Ammon's horn (tissue), 1 donor: ENCODE measurements around the gene IZUMO2.
"Not testable (repeated sequence)": the region's sequence is repeated elsewhere in the genome, so short reads cannot be mapped to it uniquely, and the experiment has no call there.

Experiments used
- DNase-seq: peaks from one replicate; pipeline ENCODE4 v3.0.0-alpha.2; 2016; ENCODE audit warnings: low spot score

The IZUMO2 gene

DNA sequence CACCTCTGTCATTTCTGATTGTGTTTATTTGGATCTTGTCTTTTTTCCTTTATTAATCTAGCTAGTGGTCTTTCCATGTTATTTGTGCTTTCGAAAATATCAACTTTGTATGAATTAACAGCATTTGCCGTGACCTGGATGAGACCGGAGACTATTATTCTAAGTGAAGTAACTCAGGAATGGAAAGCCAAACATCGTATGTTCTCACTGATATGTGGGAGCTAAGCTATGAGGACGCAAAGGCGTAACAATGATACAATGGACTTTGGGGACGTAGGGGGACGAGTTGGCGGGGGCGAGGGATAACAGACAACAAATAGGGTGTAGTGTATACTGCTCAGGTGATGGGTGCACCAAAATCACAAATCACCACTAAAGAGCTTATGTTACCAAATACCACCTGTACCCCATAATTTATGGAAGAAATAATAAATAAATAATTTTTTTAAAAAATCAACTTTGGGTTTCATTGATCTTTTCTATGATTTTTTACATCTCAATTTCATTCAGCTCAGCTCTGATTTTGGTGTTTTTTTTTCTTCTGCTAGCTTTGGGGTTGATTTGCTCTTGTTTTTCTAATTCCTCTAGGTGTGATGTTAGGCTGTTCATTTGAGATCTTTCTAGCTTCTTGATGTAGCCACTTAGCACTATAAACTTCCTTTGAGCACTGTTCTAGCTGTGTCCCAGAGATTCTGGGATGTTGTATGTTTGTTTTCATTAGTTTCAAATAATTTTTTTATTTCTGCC is 27.1 kb downstream of the IZUMO2 start:
- peak; percentile 12 for DNase-seq

DNA sequence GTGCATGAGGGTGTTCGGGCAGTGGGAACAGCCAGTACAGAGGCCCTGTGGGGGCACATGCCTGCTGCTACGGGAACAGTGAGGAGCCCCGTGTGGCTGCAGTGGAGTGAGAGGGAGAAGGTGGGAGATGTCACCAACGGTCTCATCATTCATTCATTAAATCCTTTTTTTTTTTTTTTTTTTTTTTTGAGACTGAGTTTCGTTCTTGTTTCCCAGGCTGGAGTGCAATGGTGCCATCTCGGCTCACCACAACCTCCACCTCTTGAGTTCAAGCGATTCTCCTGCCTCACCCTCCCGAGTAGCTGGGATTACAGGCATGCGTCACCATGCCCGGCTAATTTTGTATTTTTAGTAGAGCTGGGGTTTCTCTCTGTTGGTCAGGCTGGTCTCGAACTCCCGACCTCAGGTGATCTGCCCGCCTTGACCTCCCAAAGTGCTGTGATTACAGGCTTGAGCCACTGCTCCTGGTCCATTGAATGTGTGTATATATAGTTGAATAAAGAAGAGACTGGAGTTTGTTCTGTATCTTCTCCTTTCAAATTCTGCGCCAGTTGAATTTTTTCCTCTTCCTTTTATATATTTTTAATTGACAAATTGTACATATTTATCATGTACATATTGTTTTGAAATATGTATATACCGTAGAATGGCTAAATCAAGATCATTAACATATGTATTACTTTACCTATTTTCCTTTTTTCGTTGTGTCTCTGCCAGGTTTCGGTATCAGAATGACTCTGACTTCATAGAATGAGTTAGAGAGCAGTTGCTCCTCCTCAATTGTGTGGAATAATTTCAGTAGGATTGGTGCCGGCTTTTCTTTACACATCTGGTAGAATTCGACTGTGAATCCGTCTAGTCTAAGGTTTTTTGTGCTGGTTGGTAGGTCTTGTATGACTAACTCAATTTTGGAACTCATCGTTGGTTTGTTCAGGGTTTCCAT is 28.0 kb downstream of the IZUMO2 start:
- DNase-seq, result not testable (repeated sequence)

DNA sequence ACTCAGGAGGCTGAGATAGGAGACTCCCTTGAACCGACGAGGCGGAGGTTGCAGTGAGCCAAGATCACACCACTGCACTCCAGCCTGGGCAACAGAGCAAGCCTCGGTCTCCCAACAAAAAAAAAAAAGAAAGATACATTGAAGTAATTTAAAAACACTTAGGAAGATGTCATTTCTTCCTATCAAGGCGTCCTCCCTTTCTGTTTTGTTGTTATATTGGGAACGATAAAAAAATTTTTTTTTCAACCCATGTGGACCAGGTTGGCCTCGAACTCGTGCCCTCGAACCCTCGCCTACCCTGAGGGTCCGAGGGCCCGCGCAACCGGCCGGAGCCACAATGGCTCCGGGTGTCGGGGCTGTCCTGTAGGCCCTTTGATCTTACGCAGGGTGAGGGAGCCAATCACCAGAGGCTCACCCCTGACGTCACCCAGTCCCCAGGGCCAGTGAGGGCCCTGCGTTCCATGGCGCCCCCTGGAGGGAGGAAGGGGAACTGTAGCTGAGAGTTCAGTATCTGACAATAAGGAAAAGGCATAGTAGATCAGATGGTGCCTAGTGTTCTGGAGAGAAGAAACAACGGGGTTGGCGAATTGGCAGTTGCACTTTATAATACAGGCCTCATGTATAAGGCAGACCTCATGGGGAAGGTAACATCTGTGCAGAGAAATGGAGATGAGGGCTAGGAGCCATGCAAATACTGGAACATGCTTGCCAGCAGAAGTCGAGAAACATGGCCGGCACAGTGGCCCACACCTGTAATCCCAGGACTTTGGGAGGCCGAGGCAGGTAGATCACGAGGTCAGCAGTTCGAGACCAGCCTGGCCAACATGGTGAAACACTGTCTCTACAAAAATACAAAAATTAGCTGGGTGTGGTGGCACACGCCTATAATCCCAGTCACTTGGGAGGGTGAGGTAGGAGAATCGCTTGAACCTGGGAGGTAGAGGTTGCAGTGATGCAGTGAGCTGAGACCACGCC is 29.3 kb downstream of the IZUMO2 start:
- DNase-seq, result not testable (repeated sequence)

DNA sequence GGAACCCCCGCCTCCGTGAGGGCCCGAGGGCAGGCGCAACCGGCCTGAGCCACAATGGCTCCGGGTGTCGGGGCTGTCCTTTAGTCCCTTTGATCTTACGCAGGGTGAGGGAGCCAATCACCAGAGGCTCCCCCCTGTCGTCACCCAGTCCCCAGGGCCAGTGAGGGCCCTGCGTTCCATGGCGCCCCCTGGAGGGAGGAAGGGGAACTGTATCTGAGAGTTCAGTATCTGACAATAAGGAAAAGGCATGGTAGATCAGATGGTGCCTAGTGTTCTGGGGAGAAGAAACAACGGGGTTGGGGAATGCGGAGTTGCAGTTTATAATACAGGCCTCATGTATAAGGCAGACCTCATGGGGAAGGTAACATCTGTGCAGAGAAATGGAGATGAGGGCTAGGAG is 59.1 kb downstream of the IZUMO2 start:
- not testable (repeated sequence) for DNase-seq

DNA sequence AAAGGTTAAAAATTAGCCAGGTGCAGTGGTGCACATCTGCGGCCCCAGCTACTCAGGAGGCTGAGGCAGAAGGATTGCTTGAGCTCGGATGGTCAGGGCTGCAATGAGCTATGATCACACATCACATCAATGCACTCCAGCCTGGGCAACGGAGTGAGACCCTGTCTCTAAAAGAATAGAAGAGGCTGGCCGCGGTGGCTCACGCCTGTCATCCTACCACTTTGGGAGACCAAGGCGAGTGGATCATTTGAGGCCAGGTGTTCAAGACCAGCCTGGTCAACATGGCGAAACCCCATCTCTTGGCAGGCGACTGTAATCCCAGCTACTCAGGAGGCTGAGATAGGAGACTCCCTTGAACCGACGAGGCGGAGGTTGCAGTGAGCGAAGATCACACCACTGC is 59.7 kb downstream of the IZUMO2 start:
- not testable (repeated sequence) for DNase-seq
